ENCODE results near the gene IL1RL1. TPM values are rescaled to one million over a fixed set of nuclear protein-coding genes. Genes with fewer than 3 reads are reported as not detected.

Gene IL1RL1
- total RNA-seq, 4 donors from 2014 or later: 4.3 to 20.2 (median 8.1) TPM

- H3K9me3 ChIP-seq: no peaks in the 10 kb centered on the region
- DNase-seq (ENCODE audit: extremely low spot score): no peak
- intact Hi-C loops (cut with DNase I): no loop called here
- H3K27ac ChIP-seq (replicated peaks in 1 of 4): no peak overlapping the region
- no peaks in the 10 kb centered on the region for H3K36me3 ChIP-seq
- H3K27me3 ChIP-seq: peaks cover 0 to 18% (median 0%) of the 10 kb centered on the region in 4 donors
- TF ChIP-seq POLR2A (IDR thresholded peaks at IDR 0.05; ENCODE audit: low read depth) (no peak), EP300 (IDR thresholded peaks at IDR 0.05) (no peak), CTCF (IDR thresholded peaks at IDR 0.05) (no peak), POLR2AphosphoS5 (IDR thresholded peaks at IDR 0.05) (no peak)
- WGBS: 39% methylated on average over 1 of the region's 1 CpG
- H3K4me3 ChIP-seq: no peak overlapping the region
- H3K4me1 ChIP-seq: no peaks in the 10 kb centered on the region
These were observed 5.2 kb upstream of the IL1RL1 start for GRCh38 chr2:102306125-102306524.

- TF ChIP-seq POLR2AphosphoS5 (IDR thresholded peaks at IDR 0.05): no peak
- no peak for TF ChIP-seq POLR2A (IDR thresholded peaks at IDR 0.05; ENCODE audit: low read depth)
- no peak for TF ChIP-seq CTCF (IDR thresholded peaks at IDR 0.05)
- DNase-seq (ENCODE audit: extremely low spot score): no peak
- H3K27me3 ChIP-seq: peaks cover 0 to 3% (median 0%) of the 10 kb centered on the region in 4 donors
- intact Hi-C loops (cut with DNase I): no loop called here
- no peak overlapping the region for H3K27ac ChIP-seq (replicated peaks in 1 of 4)
- H3K4me3 ChIP-seq: no peak overlapping the region
- no peaks in the 10 kb centered on the region for H3K9me3 ChIP-seq
- WGBS: 77% methylated on average over 2 of the region's 2 CpGs
- no peaks in the 10 kb centered on the region for H3K36me3 ChIP-seq
- no peaks in the 10 kb centered on the region for H3K4me1 ChIP-seq
These were observed 1.7 kb downstream of the IL1RL1 start for GRCh38 chr2:102313025-102313424.

- intact Hi-C loops (cut with DNase I): no loop called here
- no peak overlapping the region for H3K4me3 ChIP-seq
- no peak overlapping the region for H3K27ac ChIP-seq (replicated peaks in 1 of 4)
- no peaks in the 10 kb centered on the region for H3K27me3 ChIP-seq
- 92% methylated on average over 7 of the region's 8 CpGs for WGBS
- H3K9me3 ChIP-seq: no peaks in the 10 kb centered on the region
- no peak for TF ChIP-seq CTCF (IDR thresholded peaks at IDR 0.05)
- no peak for TF ChIP-seq POLR2A (IDR thresholded peaks at IDR 0.05; ENCODE audit: low read depth)
- TF ChIP-seq POLR2AphosphoS5 (IDR thresholded peaks at IDR 0.05): no peak
- TF ChIP-seq EP300 (IDR thresholded peaks at IDR 0.05): no peak
- no peak for DNase-seq (ENCODE audit: extremely low spot score)
- H3K36me3 ChIP-seq: no peaks in the 10 kb centered on the region
- H3K4me1 ChIP-seq: no peaks in the 10 kb centered on the region
These were observed 2.1 kb downstream of the IL1RL1 start for GRCh38 chr2:102313471-102313870.

GRCh38 chr2:102313950-102314349, 2.6 kb downstream of the IL1RL1 start:
- DNase-seq (ENCODE audit: extremely low spot score): no peak
- no peaks in the 10 kb centered on the region for H3K9me3 ChIP-seq
- H3K4me1 ChIP-seq: no peaks in the 10 kb centered on the region
- no peak overlapping the region for H3K4me3 ChIP-seq
- H3K36me3 ChIP-seq: no peaks in the 10 kb centered on the region
- WGBS: 79% methylated on average over 3 of the region's 3 CpGs
- no peaks in the 10 kb centered on the region for H3K27me3 ChIP-seq
- TF ChIP-seq POLR2A (IDR thresholded peaks at IDR 0.05; ENCODE audit: low read depth): no peak
- no peak for TF ChIP-seq POLR2AphosphoS5 (IDR thresholded peaks at IDR 0.05)
- no peak for TF ChIP-seq CTCF (IDR thresholded peaks at IDR 0.05)
- no peak for TF ChIP-seq EP300 (IDR thresholded peaks at IDR 0.05)
- intact Hi-C loops (cut with DNase I): no loop called here
- no peak overlapping the region for H3K27ac ChIP-seq (replicated peaks in 1 of 4)

GRCh38 chr2:102315921-102316320, 4.6 kb downstream of the IL1RL1 start:
- Histone ChIP-seq H3K27me3 (no peaks in the 10 kb centered on the region), H3K4me1 (no peaks in the 10 kb centered on the region), H3K27ac (replicated peaks in 1 of 4) (no peak overlapping the region), H3K9me3 (no peaks in the 10 kb centered on the region), H3K36me3 (no peaks in the 10 kb centered on the region), H3K4me3 (no peak overlapping the region)
- intact Hi-C loops (cut with DNase I): no loop called here
- DNase-seq (ENCODE audit: extremely low spot score): no peak
- 72% methylated on average over 2 of the region's 2 CpGs for WGBS
- no peak for TF ChIP-seq CTCF (IDR thresholded peaks at IDR 0.05)
- TF ChIP-seq POLR2AphosphoS5 (IDR thresholded peaks at IDR 0.05): no peak
- no peak for TF ChIP-seq EP300 (IDR thresholded peaks at IDR 0.05)
- no peak for TF ChIP-seq POLR2A (IDR thresholded peaks at IDR 0.05; ENCODE audit: low read depth)

Data from esophagus muscularis mucosa (tissue), 4 donors.